Fibroblast of lung (primary cell): Measurements from ENCODE around the gene KIAA1328. TPM values are rescaled to one million over a fixed set of nuclear protein-coding genes. Genes with fewer than 3 reads are reported as not detected.

Experiments
- DNase-seq, 2 donors: peaks; one replicate each; pipeline versions ENCODE4 v3.0.0 to v3.0.0-alpha.2; 2010; ENCODE audit warnings: low read depth in 2 of 2
- H2AFZ ChIP-seq: 2 replicates; pipeline ENCODE4 v1.5.1; 2012; ENCODE audit warnings: low read length, control low read depth, inconsistent platforms
- H3K27ac ChIP-seq: 2 replicates; pipeline ENCODE4 v1.5.1; 2011; ENCODE audit warnings: low read length, control low read depth; ENCODE audit not compliant: insufficient read depth
- H3K27me3 ChIP-seq: 2 replicates; pipeline ENCODE4 v1.5.1; 2011; ENCODE audit warnings: mild to moderate bottlenecking, low read length; ENCODE audit not compliant: control insufficient read depth, insufficient read depth
- H3K36me3 ChIP-seq: 2 replicates; pipeline ENCODE4 v1.5.1; 2011; ENCODE audit warnings: low read length; ENCODE audit not compliant: control insufficient read depth, insufficient read depth
- H3K4me1 ChIP-seq: 2 replicates; pipeline ENCODE4 v1.5.1; 2011; ENCODE audit warnings: low read length; ENCODE audit not compliant: control insufficient read depth, insufficient read depth; ENCODE audit errors: extremely low read depth
- H3K4me2 ChIP-seq: 2 replicates; pipeline ENCODE4 v1.5.1; 2011; ENCODE audit warnings: low read length, control low read depth; ENCODE audit not compliant: insufficient read depth; ENCODE audit errors: extremely low read depth
- H3K4me3 ChIP-seq, 4 experiments: fragments of 200-600 bp in 1 of 4; sonication (generic) in 1 of 4; replicated peaks in 1 of 4; 2 replicates each; pipeline ENCODE4 v1.5.1; 2011 to 2016; ENCODE audit warnings: low read length in 4 of 4, low read depth in 3 of 4, mild to moderate bottlenecking in 3 of 4, control low read depth in 2 of 4, inconsistent platforms in 1 of 4, mixed read lengths in 1 of 4; ENCODE audit not compliant: insufficient read depth in 1 of 4; ENCODE audit errors: control extremely low read depth in 1 of 4
- H3K79me2 ChIP-seq: 2 replicates; pipeline ENCODE4 v1.5.1; 2012; ENCODE audit warnings: mild to moderate bottlenecking, low read length, inconsistent platforms; ENCODE audit not compliant: control insufficient read depth, insufficient read depth
- H3K9ac ChIP-seq: 2 replicates; pipeline ENCODE4 v1.5.1; 2011; ENCODE audit warnings: mild to moderate bottlenecking, low read length, control low read depth; ENCODE audit not compliant: insufficient read depth
- H3K9me3 ChIP-seq: 2 replicates; pipeline ENCODE4 v1.5.1; 2012; ENCODE audit warnings: low read depth, low read length; ENCODE audit not compliant: control insufficient read depth, insufficient read depth
- H4K20me1 ChIP-seq: 2 replicates; pipeline ENCODE4 v1.5.1; 2011; ENCODE audit warnings: low read length; ENCODE audit not compliant: control insufficient read depth, insufficient read depth; ENCODE audit errors: extremely low read depth
- EZH2 ChIP-seq: IDR thresholded peaks from 2 replicates; pipeline ENCODE4 v1.5.1; 2012; ENCODE audit warnings: low read length, control low read depth, mild to moderate bottlenecking; ENCODE audit errors: missing control alignments
- polyA minus RNA-seq: library from RNA; depleted of rRNA, polyadenylated mRNA; stranded (reverse); fragments of >200 nt; gene quantifications from 2 replicates; pipeline ENCODE4 v1.2.3, GENCODE V29; 2011; ENCODE audit warnings: low replicate concordance
- polyA plus RNA-seq, 2 donors: library from polyadenylated mRNA; depleted of rRNA in 1 of 2; stranded (reverse) in 1 of 2; unstranded in 1 of 2; fragments of >200 nt; gene quantifications; 2 replicates each; pipeline ENCODE4 v1.2.1, GENCODE V29; 2011 to 2012; ENCODE audit warnings: missing spikeins in 1 of 2
- total RNA-seq: library from RNA; depleted of rRNA; stranded (reverse); fragments of >200 nt; gene quantifications from 2 replicates; pipeline ENCODE4 v1.2.1, GENCODE V29; 2014
- TF ChIP-seq, protein P1 (sequence below), 2 donors: IDR thresholded peaks in 1 of 2; conservative IDR thresholded peaks in 1 of 2; 1 replicate in 1 of 2; 2 replicates in 1 of 2; pipeline ENCODE4 v1.5.1; 2011 to 2012; ENCODE audit warnings: low read length in 2 of 2, control low read depth in 1 of 2, inconsistent platforms in 1 of 2, low read depth in 1 of 2, mild to moderate bottlenecking in 1 of 2

The KIAA1328 gene
- 3.3 and 4.5 TPM in 2 replicates for total RNA-seq
- polyA plus RNA-seq = 3.9 and 4.3 TPM in 2 replicates
- 1.8 and 1.9 TPM in 2 replicates for polyA plus RNA-seq (2012)
- 2.9 and 3.1 TPM in 2 replicates for polyA minus RNA-seq

GRCh38 chr18:36828630-36829361 lies at the start of gene KIAA1328, which contains the start of gene TPGS2:
Gene KIAA1328 (plus strand): TSS chr18:36829127. CDS start chr18:36829139, 12 bp downstream.
Gene TPGS2 (minus strand): TSS chr18:36829002. CDS start chr18:36828767, 235 bp downstream.
- H3K27ac ChIP-seq = peak within 1 kb of the TSS; percentile 95
- no peaks in the 10 kb centered on the region for H3K36me3 ChIP-seq
- no peaks in the 10 kb centered on the region for H4K20me1 ChIP-seq
- no peaks in the 10 kb centered on the region for H3K9me3 ChIP-seq
- peaks cover 3% of the 10 kb centered on the region for H3K4me1 ChIP-seq
- no peak for TF ChIP-seq EZH2
- TF ChIP-seq, protein P1, sequence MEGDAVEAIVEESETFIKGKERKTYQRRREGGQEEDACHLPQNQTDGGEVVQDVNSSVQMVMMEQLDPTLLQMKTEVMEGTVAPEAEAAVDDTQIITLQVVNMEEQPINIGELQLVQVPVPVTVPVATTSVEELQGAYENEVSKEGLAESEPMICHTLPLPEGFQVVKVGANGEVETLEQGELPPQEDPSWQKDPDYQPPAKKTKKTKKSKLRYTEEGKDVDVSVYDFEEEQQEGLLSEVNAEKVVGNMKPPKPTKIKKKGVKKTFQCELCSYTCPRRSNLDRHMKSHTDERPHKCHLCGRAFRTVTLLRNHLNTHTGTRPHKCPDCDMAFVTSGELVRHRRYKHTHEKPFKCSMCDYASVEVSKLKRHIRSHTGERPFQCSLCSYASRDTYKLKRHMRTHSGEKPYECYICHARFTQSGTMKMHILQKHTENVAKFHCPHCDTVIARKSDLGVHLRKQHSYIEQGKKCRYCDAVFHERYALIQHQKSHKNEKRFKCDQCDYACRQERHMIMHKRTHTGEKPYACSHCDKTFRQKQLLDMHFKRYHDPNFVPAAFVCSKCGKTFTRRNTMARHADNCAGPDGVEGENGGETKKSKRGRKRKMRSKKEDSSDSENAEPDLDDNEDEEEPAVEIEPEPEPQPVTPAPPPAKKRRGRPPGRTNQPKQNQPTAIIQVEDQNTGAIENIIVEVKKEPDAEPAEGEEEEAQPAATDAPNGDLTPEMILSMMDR (conservative IDR thresholded peaks at IDR 0.05 in 1 of 2, IDR thresholded peaks at IDR 0.05 in 1 of 2; ENCODE audit: low read depth in 1 of 2, low read length in 2 of 2) = peak; percentile 29
- H3K27me3 ChIP-seq = no peaks in the 10 kb centered on the region
- peak; percentile 86 for DNase-seq
- peak within 1 kb of the TSS; percentile 99 for H2AFZ ChIP-seq
- H3K9ac ChIP-seq = peak within 1 kb of the TSS; percentile 93
- H3K4me2 ChIP-seq = peak within 1 kb of the TSS; percentile 80
- peaks cover 16% of the 10 kb centered on the region for H3K79me2 ChIP-seq
- H3K4me3 ChIP-seq = peak within 1 kb of the TSS; percentile 59 to 99 (median 94)

DNA sequence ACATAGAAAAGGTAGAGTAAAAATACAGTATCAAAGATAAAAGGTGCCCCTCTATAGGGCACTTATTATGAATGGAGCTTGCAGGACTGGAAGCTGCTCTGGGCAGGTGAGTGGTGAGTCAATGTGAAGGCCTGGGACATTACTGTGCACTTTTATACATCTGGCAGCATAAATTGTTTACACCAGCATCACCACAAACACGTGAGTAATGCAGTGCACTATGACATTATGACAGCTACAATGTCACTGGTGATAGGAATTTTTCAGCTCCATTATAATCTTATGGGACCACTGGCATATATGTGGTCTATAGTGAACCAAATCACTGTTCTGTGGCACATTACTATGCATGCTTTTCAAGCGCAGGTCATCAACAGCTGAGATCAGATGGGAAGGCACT lies 48.2 kb upstream of the KIAA1328 start:
- H3K36me3 ChIP-seq = peaks cover 3% of the 10 kb centered on the region
- H3K9ac ChIP-seq = no peak overlapping the region
- DNase-seq = peak; percentile 18 to 43
- no peak overlapping the region for H3K27ac ChIP-seq
- no peak overlapping the region for H3K4me3 ChIP-seq
- H3K9me3 ChIP-seq = no peaks in the 10 kb centered on the region
- no peak overlapping the region for H2AFZ ChIP-seq
- H3K4me1 ChIP-seq = no peaks in the 10 kb centered on the region
- no peaks in the 10 kb centered on the region for H4K20me1 ChIP-seq
- TF ChIP-seq, protein P1 (conservative IDR thresholded peaks at IDR 0.05 in 1 of 2, IDR thresholded peaks at IDR 0.05 in 1 of 2; ENCODE audit: low read depth in 1 of 2, low read length in 2 of 2) = no peak
- no peaks in the 10 kb centered on the region for H3K79me2 ChIP-seq
- no peak overlapping the region for H3K4me2 ChIP-seq
- no peaks in the 10 kb centered on the region for H3K27me3 ChIP-seq

- no peak overlapping the region for H3K27ac ChIP-seq
- no peaks in the 10 kb centered on the region for H3K79me2 ChIP-seq
- H3K9me3 ChIP-seq = no peaks in the 10 kb centered on the region
- DNase-seq = no peak
- H3K9ac ChIP-seq = no peak overlapping the region
- no peaks in the 10 kb centered on the region for H3K4me1 ChIP-seq
- no peak overlapping the region for H3K4me2 ChIP-seq
- H2AFZ ChIP-seq = no peak overlapping the region
- peaks cover 3% of the 10 kb centered on the region for H3K36me3 ChIP-seq
- no peak for TF ChIP-seq EZH2
- TF ChIP-seq, protein P1 (conservative IDR thresholded peaks at IDR 0.05 in 1 of 2, IDR thresholded peaks at IDR 0.05 in 1 of 2; ENCODE audit: low read depth in 1 of 2, low read length in 2 of 2) = no peak
- no peaks in the 10 kb centered on the region for H3K27me3 ChIP-seq
- no peak overlapping the region for H3K4me3 ChIP-seq
- no peaks in the 10 kb centered on the region for H4K20me1 ChIP-seq
Measured at GRCh38 chr18:36782710-36783109, 46.2 kb upstream of the KIAA1328 start.
